GM19395 (cell line): ENCODE data around the gene P4HA2.
"Not testable (repeated sequence)": the region's sequence is repeated elsewhere in the genome, so short reads cannot be mapped to it uniquely, and the experiment has no call there.

ENCODE experiments used
- ATAC-seq: cut with Tn5 transposase; IDR thresholded peaks from one replicate; pipeline ENCODE4 v1.9.1; 2021; ENCODE audit warnings: mild to moderate bottlenecking, moderate library complexity; ENCODE audit not compliant: unreplicated experiment

The P4HA2 gene

DNA sequence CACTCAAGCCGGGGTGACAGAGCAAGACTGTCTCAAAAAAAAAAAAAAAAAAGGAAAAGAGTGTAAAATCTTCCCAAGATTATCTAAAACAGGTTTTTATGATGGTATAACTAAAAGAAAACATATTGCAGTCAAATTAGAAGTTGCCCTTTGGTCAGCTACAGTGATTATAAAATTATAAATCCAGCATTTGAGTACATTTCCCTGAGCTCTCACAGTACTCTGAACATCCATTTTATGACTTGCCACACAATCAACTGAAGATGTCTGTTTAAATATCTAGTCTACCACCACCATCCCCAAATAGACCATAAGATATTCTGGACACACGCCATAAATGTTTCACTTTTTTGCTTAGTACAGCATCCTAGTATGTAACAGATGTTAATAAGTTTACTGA lies 77.1 kb downstream of the P4HA2 start:
- no peak for ATAC-seq

GRCh38 chr5:132147663-132148062 lies 80.0 kb downstream of the P4HA2 start:
- no peak for ATAC-seq

- not testable (repeated sequence) for ATAC-seq
Measured at GRCh38 chr5:132145326-132145725, 82.3 kb downstream of the P4HA2 start.

DNA sequence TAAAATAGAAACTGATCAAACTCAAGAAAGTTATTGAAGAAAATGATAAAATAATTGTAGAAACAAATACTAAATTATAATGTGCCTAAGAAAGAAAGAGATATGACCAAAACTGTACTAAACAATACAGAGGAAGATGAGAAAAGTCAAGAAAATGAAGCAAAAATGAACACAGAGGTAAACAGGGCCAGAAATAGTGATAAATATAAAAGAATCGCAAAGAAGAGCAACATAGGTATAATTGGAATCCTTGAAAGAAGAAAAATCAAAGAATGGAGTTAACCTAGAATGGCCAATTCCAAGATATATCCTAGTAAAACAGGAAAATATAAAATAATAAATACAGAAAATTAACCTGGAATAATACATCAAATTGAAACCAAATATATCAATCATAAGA lies 84.5 kb downstream of the P4HA2 start:
- ATAC-seq: no peak

DNA sequence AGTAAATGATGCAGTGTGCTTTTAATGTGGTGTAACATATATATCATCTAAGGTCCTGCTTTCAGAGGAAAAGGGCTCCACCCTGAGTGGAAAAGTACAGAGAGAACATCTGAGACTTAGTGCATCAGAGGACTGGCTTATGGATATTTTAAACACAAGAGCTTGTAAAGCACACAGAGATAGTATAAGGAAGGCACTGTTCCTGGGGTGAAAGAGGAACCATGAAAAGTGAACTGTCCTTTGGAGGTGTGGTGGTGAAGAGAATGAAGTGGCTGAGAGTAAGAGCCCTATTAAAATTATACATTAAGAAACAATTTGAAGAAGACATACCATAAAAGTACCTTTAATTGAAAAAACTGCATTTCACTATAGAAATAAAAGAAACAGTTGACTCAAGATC lies 85.2 kb downstream of the P4HA2 start:
- ATAC-seq: no peak
